Activated T-cell treated with anti-CD3 and anti-CD28 coated beads, Interleukin-2, amount 50 U/mL, for 24 hours (primary cell): Measurements from ENCODE around the gene ELP4.
"Not testable (repeated sequence)": the region's sequence is repeated elsewhere in the genome, so short reads cannot be mapped to it uniquely, and the experiment has no call there.

Source experiments
- DNase-seq: peaks from one replicate; pipeline ENCODE4 v3.0.0-alpha.2; 2020
- H3K27ac Mint-ChIP-seq: 2 replicates; pipeline ENCODE4 v1.8.0; 2020; ENCODE audit warnings: mild to moderate bottlenecking, mixed read lengths
- H3K27me3 Mint-ChIP-seq: 2 replicates; pipeline ENCODE4 v1.8.0; 2020; ENCODE audit warnings: mixed read lengths
- H3K36me3 Mint-ChIP-seq: 2 replicates; pipeline ENCODE4 v1.8.0; 2020; ENCODE audit warnings: low read depth, mixed read lengths
- H3K4me1 Mint-ChIP-seq: 2 replicates; pipeline ENCODE4 v1.8.0; 2020; ENCODE audit warnings: low read depth, mixed read lengths
- H3K4me3 Mint-ChIP-seq: 2 replicates; pipeline ENCODE4 v1.8.0; 2020; ENCODE audit warnings: mild to moderate bottlenecking, moderate library complexity, mixed read lengths
- H3K9me3 Mint-ChIP-seq: 2 replicates; pipeline ENCODE4 v1.8.0; 2020; ENCODE audit warnings: mixed read lengths

ELP4 gene

GRCh38 chr11:31687256-31687655 lies 177.7 kb downstream of the ELP4 start:
- Mint-ChIP-seq H3K36me3 (no peaks in the 10 kb centered on the region), H3K27me3 (no peaks in the 10 kb centered on the region), H3K4me3 (no peak overlapping the region), H3K9me3 (no peaks in the 10 kb centered on the region), H3K4me1 (peaks cover 2% of the 10 kb centered on the region), H3K27ac (no peak overlapping the region)
- DNase-seq = no peak

- no peak overlapping the region for H3K27ac Mint-ChIP-seq
Observed at GRCh38 chr11:31687861-31688260, 178.3 kb downstream of the ELP4 start.

GRCh38 chr11:31689559-31689958 lies 180.0 kb downstream of the ELP4 start:
- Mint-ChIP-seq H3K4me1 (peaks cover 2% of the 10 kb centered on the region), H3K4me3 (no peak overlapping the region), H3K9me3 (peaks cover 8% of the 10 kb centered on the region), H3K36me3 (peaks cover 11% of the 10 kb centered on the region), H3K27me3 (no peaks in the 10 kb centered on the region), H3K27ac (no peak overlapping the region)
- no peak for DNase-seq

More at GRCh38 chr11:31687861-31688260, 178.3 kb downstream of the ELP4 start:
- no peak overlapping the region for H3K4me3 Mint-ChIP-seq
- H3K27me3 Mint-ChIP-seq = no peaks in the 10 kb centered on the region
- no peak for DNase-seq
- H3K9me3 Mint-ChIP-seq = peaks cover 3% of the 10 kb centered on the region
- peaks cover 2% of the 10 kb centered on the region for H3K4me1 Mint-ChIP-seq
- peaks cover 5% of the 10 kb centered on the region for H3K36me3 Mint-ChIP-seq

GRCh38 chr11:31690041-31690440 lies 180.5 kb downstream of the ELP4 start:
- H3K4me1 Mint-ChIP-seq = peaks cover 2% of the 10 kb centered on the region
- no peak overlapping the region for H3K4me3 Mint-ChIP-seq
- H3K9me3 Mint-ChIP-seq = peaks cover 8% of the 10 kb centered on the region
- H3K36me3 Mint-ChIP-seq = peaks cover 11% of the 10 kb centered on the region
- no peaks in the 10 kb centered on the region for H3K27me3 Mint-ChIP-seq
- no peak for DNase-seq
- no peak overlapping the region for H3K27ac Mint-ChIP-seq

- peaks cover 8% of the 10 kb centered on the region for H3K9me3 Mint-ChIP-seq
- peaks cover 2% of the 10 kb centered on the region for H3K4me1 Mint-ChIP-seq
- no peak overlapping the region for H3K4me3 Mint-ChIP-seq
- no peak overlapping the region for H3K27ac Mint-ChIP-seq
- H3K27me3 Mint-ChIP-seq = no peaks in the 10 kb centered on the region
- no peak for DNase-seq
- H3K36me3 Mint-ChIP-seq = peaks cover 11% of the 10 kb centered on the region
Observed at GRCh38 chr11:31690516-31690915, 180.9 kb downstream of the ELP4 start.

GRCh38 chr11:31692466-31692865 lies 182.9 kb downstream of the ELP4 start:
- Mint-ChIP-seq H3K36me3 (peaks cover 11% of the 10 kb centered on the region), H3K4me3 (no peak overlapping the region), H3K27me3 (no peaks in the 10 kb centered on the region), H3K9me3 (peaks cover 8% of the 10 kb centered on the region), H3K4me1 (peaks cover 10% of the 10 kb centered on the region), H3K27ac (no peak overlapping the region)
- no peak for DNase-seq

- peaks cover 11% of the 10 kb centered on the region for H3K36me3 Mint-ChIP-seq
- H3K27ac Mint-ChIP-seq, H3K4me1 Mint-ChIP-seq, H3K27me3 Mint-ChIP-seq, H3K4me3 Mint-ChIP-seq, H3K9me3 Mint-ChIP-seq, DNase-seq: not testable (repeated sequence)
Observed at GRCh38 chr11:31697049-31697448, 187.5 kb downstream of the ELP4 start.

GRCh38 chr11:31699066-31699465 lies 189.5 kb downstream of the ELP4 start:
- Mint-ChIP-seq H3K36me3 (peaks cover under 1% of the 10 kb centered on the region), H3K9me3 (no peaks in the 10 kb centered on the region), H3K4me1 (peaks cover 8% of the 10 kb centered on the region), H3K27me3 (no peaks in the 10 kb centered on the region), H3K4me3 (no peak overlapping the region), H3K27ac (no peak overlapping the region)
- DNase-seq = no peak

- H3K36me3 Mint-ChIP-seq = peaks cover 11% of the 10 kb centered on the region
- H3K9me3 Mint-ChIP-seq = no peaks in the 10 kb centered on the region
- H3K27ac Mint-ChIP-seq = no peak overlapping the region
- DNase-seq = no peak
- no peaks in the 10 kb centered on the region for H3K27me3 Mint-ChIP-seq
- H3K4me3 Mint-ChIP-seq = no peak overlapping the region
- no peaks in the 10 kb centered on the region for H3K4me1 Mint-ChIP-seq
Observed at GRCh38 chr11:31702966-31703365, 193.4 kb downstream of the ELP4 start.

- no peak for DNase-seq
- no peaks in the 10 kb centered on the region for H3K4me1 Mint-ChIP-seq
- no peak overlapping the region for H3K27ac Mint-ChIP-seq
- H3K36me3 Mint-ChIP-seq = peaks cover 11% of the 10 kb centered on the region
- no peak overlapping the region for H3K4me3 Mint-ChIP-seq
- no peaks in the 10 kb centered on the region for H3K9me3 Mint-ChIP-seq
- no peaks in the 10 kb centered on the region for H3K27me3 Mint-ChIP-seq
Observed at GRCh38 chr11:31706357-31706756, 196.8 kb downstream of the ELP4 start.

GRCh38 chr11:31711137-31711536 lies 201.6 kb downstream of the ELP4 start:
- H3K9me3 Mint-ChIP-seq = no peaks in the 10 kb centered on the region
- peaks cover 6% of the 10 kb centered on the region for H3K36me3 Mint-ChIP-seq
- no peak overlapping the region for H3K4me3 Mint-ChIP-seq
- H3K4me1 Mint-ChIP-seq = no peaks in the 10 kb centered on the region
- no peak for DNase-seq
- no peak overlapping the region for H3K27ac Mint-ChIP-seq
- no peaks in the 10 kb centered on the region for H3K27me3 Mint-ChIP-seq

- no peak for DNase-seq
- H3K27me3 Mint-ChIP-seq = no peaks in the 10 kb centered on the region
- H3K9me3 Mint-ChIP-seq = no peaks in the 10 kb centered on the region
- H3K4me3 Mint-ChIP-seq = no peak overlapping the region
- no peaks in the 10 kb centered on the region for H3K4me1 Mint-ChIP-seq
- H3K27ac Mint-ChIP-seq = no peak overlapping the region
- H3K36me3 Mint-ChIP-seq = peaks cover 3% of the 10 kb centered on the region
Observed at GRCh38 chr11:31712851-31713250, 203.3 kb downstream of the ELP4 start.

GRCh38 chr11:31714840-31715239 lies 205.3 kb downstream of the ELP4 start:
- no peak for DNase-seq
- Mint-ChIP-seq H3K27ac (no peak overlapping the region), H3K36me3 (peaks cover 5% of the 10 kb centered on the region), H3K27me3 (no peaks in the 10 kb centered on the region), H3K4me3 (no peak overlapping the region), H3K9me3 (no peaks in the 10 kb centered on the region), H3K4me1 (no peaks in the 10 kb centered on the region)

- peaks cover 3% of the 10 kb centered on the region for H3K4me1 Mint-ChIP-seq
Observed at GRCh38 chr11:31720225-31720624, 210.7 kb downstream of the ELP4 start.

GRCh38 chr11:31720671-31721365 lies 211.3 kb downstream of the ELP4 start:
- Mint-ChIP-seq H3K4me3 (no peak overlapping the region), H3K27me3 (no peaks in the 10 kb centered on the region)

More at GRCh38 chr11:31720225-31720624, 210.7 kb downstream of the ELP4 start:
- Mint-ChIP-seq H3K36me3 (peaks cover 42% of the 10 kb centered on the region), H3K4me3 (no peak overlapping the region), H3K27ac (no peak overlapping the region), H3K9me3 (no peaks in the 10 kb centered on the region), H3K27me3 (no peaks in the 10 kb centered on the region)
- DNase-seq = no peak

GRCh38 chr11:31722754-31723153 lies 213.2 kb downstream of the ELP4 start:
- Mint-ChIP-seq H3K27me3 (no peaks in the 10 kb centered on the region), H3K27ac (no peak overlapping the region), H3K9me3 (no peaks in the 10 kb centered on the region), H3K4me1 (peaks cover 3% of the 10 kb centered on the region), H3K36me3 (peaks cover 51% of the 10 kb centered on the region), H3K4me3 (no peak overlapping the region)
- no peak for DNase-seq

More at GRCh38 chr11:31720671-31721365, 211.3 kb downstream of the ELP4 start:
- no peaks in the 10 kb centered on the region for H3K9me3 Mint-ChIP-seq
- H3K4me1 Mint-ChIP-seq = peaks cover 3% of the 10 kb centered on the region
- H3K36me3 Mint-ChIP-seq = peaks cover 48% of the 10 kb centered on the region
- DNase-seq = no peak
- no peak overlapping the region for H3K27ac Mint-ChIP-seq
